OCI-M2 (cell line): Measurements from ENCODE around the gene CARD14.

Source experiments
- DNase-seq: peaks from one replicate; lab custom pipeline; 2025; ENCODE audit not compliant: unreplicated experiment; lab: John Stamatoyannopoulos, UW

CARD14 gene

GRCh38 chr17:80209765-80210164 lies 39.9 kb downstream of the CARD14 start:
- DNase-seq: no peak

GRCh38 chr17:80210348-80211108 lies 40.7 kb downstream of the CARD14 start:
- no peak for DNase-seq

GRCh38 chr17:80212109-80212508 lies 42.3 kb downstream of the CARD14 start:
- DNase-seq: no peak

- no peak for DNase-seq
Measured at GRCh38 chr17:80212511-80212910, 42.7 kb downstream of the CARD14 start.

GRCh38 chr17:80212962-80213642 lies 43.3 kb downstream of the CARD14 start:
- DNase-seq: no peak

- DNase-seq: no peak
Measured at GRCh38 chr17:80213643-80213975, 43.8 kb downstream of the CARD14 start.

- no peak for DNase-seq
Measured at GRCh38 chr17:80214012-80214877, 44.4 kb downstream of the CARD14 start.

GRCh38 chr17:80214878-80215210 lies 45.0 kb downstream of the CARD14 start:
- no peak for DNase-seq

GRCh38 chr17:80216473-80217456 lies 46.9 kb downstream of the CARD14 start:
- no peak for DNase-seq

GRCh38 chr17:80217703-80218362 lies 48.0 kb downstream of the CARD14 start:
- DNase-seq: no peak

GRCh38 chr17:80218391-80218790 lies 48.6 kb downstream of the CARD14 start:
- DNase-seq: no peak

GRCh38 chr17:80219013-80219762 lies 49.4 kb downstream of the CARD14 start:
- peak; percentile 38 for DNase-seq

- DNase-seq: no peak
Measured at GRCh38 chr17:80219763-80220053, 49.9 kb downstream of the CARD14 start.

- DNase-seq: no peak
Measured at GRCh38 chr17:80220054-80220735, 50.4 kb downstream of the CARD14 start, which contains the start of the genes SGSH and SLC26A11. TSS of gene SGSH (minus strand) at chr17:80220333. CDS start at chr17:80220313, 20 bp downstream. TSS of gene SLC26A11 (plus strand) at chr17:80220427. CDS start at chr17:80221561, 1,134 bp downstream.

GRCh38 chr17:80220736-80221215 lies 50.9 kb downstream of the CARD14 start:
- DNase-seq: no peak

- DNase-seq: no peak
Measured at GRCh38 chr17:80221351-80222105, 51.7 kb downstream of the CARD14 start.

GRCh38 chr17:80222376-80223141 lies 52.7 kb downstream of the CARD14 start:
- DNase-seq: no peak
